ENCODE measurements around the gene PSMD1. TPM values are rescaled to one million over a fixed set of nuclear protein-coding genes. Genes with fewer than 3 reads are reported as not detected.

Gene PSMD1
- total RNA-seq, 1 donor from 2014 or later: 142 TPM

DNA sequence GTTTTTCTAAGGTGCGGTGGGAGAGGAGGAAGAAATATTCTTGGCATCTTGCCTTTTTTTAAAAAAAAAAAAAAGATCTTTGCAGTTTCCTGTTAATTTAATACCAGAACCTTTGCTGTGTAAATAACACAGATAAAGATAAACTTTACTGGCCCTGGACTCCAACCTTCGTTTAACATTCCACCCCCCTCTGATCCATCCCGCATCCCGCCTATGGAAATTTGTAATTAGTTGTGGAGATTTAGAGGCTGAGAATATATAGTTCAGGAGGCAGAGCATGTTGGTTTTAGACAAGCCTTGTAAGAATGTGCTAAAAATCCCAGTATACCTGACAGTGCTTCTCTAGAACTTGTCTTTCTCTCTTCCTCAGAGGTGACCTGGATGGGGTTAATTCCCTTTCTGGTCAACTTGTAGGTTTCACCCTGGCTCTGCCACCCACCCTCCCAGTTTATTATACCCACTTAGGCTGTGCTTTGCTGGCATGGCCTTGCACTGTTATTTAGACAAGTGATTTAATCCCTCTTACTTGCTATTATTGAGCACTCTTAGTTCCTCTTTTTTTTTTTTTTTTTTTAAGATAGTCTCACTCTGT is 22.3 kb upstream of the PSMD1 start:
- no peak for DNase-seq (ENCODE audit: low read depth in 2 of 2)

DNA sequence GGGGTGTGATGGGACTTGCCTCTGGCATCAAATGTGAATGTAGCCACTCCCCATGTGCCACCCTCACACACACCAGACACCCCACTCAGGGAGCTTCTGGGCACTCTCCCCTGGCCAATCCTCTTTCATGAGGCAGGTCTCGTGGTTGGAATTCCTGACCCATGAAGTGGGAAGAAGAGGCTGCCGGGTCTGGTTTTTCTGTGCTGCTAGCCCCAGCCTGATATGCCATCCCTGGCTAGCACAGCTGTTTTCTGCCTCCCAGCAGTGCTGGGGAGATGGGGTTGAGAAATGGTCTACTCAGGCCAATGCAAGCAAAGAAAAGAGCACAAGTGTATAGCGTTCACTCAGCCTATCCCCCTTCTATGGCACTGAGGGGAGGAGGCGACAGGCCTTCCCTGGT is 20.5 kb upstream of the PSMD1 start:
- DNase-seq (ENCODE audit: low read depth in 2 of 2): no peak

DNA sequence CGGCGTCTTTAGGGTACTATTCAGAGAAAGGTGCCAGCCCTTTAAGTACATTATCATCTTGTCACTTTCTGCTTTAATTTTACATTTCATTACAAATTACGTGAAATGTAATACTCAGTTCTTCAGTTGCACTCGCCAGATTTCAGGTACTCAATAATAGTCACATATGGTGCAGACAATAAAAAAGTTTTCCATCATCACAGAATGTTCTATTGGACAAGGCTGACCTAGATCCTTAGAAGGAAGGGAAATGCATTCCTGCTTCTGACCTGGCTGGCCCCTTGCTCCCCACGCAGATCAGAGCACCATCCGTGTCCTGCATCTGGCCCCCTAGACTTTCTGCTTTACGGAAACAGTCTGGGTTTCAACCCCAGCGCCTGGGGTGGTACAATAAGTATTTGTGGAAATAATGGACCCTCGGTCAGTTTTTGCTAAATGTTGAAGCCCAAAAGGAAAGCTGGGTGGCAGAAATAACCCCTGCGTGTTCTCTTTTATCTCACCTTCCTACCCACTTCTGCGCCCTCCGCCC is 20.0 kb upstream of the PSMD1 start:
- DNase-seq (ENCODE audit: low read depth in 2 of 2): no peak

DNA sequence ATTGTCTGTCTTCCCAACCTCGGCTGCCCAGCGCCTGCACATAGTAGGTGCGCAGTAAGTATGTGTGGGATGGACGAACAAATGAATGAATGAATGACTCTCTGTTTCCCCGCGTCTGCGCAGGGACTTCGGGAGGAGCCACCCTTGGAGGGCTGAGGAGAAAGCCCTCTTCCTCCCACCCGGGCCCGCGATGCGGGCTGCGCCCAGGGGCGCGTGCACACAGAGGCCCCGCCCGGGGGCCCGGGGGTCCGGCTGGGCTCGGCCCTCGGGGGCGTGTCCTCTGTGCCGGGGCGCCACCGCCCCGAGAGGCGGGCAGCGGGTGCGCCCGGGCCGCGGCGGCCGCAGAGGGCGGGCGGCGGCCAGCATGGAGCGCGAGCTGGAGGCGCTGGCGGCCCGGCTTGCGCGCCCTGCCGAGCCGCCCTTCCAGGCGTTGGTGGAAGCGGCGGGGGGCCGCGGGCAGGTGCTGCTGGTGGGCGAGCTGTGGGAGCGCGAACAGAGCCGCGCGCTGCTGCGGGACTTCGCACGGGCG is 19.4 kb upstream of the PSMD1 start, which contains the start of gene C2orf72:
Gene C2orf72, plus strand, starts transcription at position 322 of the 529 bp plus-strand sequence. Its CDS starts 43 bp downstream, at position 365.
- peak in 1 of 2 donors; percentile 12 for DNase-seq (ENCODE audit: low read depth in 2 of 2)

DNA sequence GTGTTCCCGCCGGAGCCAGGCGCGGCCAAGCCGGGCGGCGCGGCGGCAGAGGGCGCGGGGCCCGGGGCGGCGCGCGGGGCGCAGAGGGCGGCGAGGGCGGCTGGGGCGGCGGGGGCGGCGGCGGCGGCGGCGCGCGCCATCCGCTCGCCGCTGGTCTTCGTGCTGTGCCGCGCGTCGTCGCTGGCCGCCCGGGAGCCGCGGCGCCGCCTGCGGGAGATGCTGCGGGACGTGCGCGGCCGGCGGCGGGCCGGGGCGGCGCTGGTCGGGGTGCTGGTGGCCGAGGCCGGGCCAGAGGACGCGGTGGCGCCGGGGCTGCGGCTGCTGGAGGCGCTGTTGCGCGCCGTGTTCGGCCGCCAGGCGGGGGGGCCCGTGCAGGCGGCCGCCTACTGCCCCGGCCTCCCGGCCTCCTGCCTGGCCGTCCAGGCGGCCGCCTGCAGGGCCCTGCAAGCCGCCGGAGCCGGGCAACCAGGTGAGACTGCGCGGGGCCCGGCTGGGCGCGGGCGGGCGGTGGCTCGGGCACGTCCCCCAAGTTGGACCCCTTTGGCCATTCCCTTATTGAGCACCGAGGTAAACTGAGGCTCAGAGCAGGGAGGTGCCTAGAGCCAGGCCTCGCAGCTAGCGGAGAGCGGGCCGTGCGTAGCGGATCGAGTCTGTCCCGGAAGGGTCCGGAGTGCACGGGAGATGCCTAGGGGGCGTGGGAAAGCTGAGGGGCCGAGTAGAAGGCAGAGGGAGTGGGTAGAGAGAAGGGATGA is 18.8 kb upstream of the PSMD1 start:
- DNase-seq (ENCODE audit: low read depth in 2 of 2): peak in 1 of 2 donors; percentile 31

- no peak for DNase-seq (ENCODE audit: low read depth in 2 of 2)
Observed at GRCh38 chr2:231038483-231039293, 18.0 kb upstream of the PSMD1 start.

- DNase-seq (ENCODE audit: low read depth in 2 of 2): no peak
Observed at GRCh38 chr2:231039294-231039664, 17.4 kb upstream of the PSMD1 start.

DNA sequence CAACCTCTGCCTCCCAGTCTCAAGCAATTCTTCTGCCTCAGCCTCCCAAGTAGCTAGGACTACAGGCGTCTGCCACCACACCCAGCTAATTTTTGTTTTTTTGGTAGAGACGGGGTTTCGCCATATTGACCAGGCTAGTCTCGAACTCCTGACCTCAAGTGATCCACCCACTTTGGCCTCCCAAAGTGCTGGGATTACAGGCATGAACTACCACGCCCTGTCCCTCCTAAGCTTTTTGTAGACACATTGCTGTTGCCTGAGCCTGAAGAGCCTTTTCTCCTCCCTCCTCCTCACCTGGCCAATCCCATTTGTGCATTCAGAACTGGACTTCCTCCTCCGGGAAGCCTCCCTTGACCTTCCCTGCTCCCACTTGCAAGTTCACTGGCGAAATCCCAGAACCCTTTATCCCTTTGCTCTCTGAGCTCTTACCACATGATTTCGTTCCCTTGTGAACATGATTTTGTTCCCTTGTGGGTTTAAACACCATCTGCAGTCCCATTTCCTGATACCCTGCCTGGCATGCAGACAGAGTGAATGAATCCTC is 16.8 kb upstream of the PSMD1 start:
- peak; percentile 35 to 61 for DNase-seq (ENCODE audit: low read depth in 2 of 2)

GRCh38 chr2:231041061-231041689 is 15.5 kb upstream of the PSMD1 start:
- no peak for DNase-seq (ENCODE audit: low read depth in 2 of 2)

GRCh38 chr2:231043796-231044195 is 12.9 kb upstream of the PSMD1 start:
- no peak for DNase-seq (ENCODE audit: low read depth in 2 of 2)

GRCh38 chr2:231046916-231047273 is 9.8 kb upstream of the PSMD1 start:
- DNase-seq (ENCODE audit: low read depth in 2 of 2): no peak

DNA sequence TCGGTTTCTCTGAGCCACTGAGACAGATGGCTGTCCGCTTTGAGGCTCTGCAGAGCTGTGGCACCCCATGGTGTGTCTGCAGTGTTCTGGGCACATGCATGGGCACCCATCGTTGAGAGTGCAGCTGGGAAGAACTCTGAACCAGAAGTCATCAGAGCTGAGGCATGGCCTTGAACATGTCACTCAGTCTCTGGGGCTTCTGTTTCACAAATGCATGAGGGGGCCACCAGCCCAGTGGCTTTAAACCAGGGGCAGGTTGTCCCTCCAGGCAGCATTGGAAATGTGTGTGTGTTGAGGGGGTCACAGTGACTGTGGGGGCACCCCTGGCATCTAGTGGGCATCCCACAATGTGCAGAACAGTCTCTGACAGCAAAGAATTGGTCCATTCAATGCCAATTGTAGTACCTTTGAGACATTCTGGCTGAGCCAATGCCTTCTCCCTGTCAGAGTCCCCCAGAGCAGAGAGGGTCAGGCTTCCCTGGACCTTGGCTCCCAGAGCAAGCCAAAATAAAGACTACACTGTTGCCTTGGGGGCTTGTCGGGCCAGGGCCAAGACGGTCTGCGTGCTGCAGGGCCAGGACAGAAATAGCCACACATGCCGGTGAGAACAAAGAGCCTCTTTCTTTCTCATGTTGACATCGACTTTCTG is 9.3 kb upstream of the PSMD1 start:
- DNase-seq (ENCODE audit: low read depth in 2 of 2): no peak

DNA sequence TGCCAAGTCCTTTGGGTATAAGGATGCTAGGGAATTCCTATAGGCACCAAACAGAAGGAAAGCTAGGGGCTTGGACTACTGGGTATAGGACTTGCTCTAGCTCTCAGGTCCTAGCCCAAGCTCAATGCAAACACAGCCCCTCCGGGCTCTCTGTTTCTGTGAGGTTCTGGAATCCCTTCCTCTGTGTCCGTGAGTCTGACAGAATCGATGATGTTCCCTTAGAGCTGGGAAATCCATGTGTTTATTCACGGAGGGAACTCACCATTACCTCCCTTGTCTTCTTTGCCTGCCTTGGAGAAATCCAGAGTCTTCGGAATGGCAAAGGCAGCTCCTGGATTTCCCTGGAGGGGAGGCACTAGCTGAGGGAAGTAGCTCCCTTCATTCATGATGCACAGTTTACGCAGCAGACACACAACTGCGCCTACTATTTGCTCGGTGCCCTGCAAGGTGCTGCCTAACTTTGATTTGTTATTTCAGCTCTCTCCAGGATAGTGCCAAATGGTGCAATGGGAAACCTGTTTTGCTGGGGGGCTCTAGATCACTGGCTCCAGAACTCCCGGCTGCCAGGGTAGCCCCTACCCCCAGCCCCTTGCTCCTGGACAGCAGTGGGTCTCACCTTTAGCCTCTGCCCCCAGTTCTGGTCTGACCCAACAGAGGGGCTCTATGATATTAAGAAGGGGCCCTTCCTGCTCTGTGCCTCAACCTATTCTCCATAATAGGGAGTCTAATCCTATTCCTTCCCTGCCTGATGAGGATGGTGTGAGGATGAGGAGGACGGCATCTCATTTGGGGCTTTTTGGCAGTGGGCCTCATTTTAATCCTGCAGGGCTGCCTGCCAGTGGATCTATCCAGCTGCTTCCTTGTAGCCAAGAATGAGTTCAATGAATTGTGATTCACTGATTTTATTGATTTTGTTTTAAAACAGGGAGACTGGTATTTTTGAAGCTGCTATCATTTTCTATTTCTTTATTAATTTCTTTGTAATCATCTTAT is 8.4 kb upstream of the PSMD1 start:
- DNase-seq (ENCODE audit: low read depth in 2 of 2): no peak

DNA sequence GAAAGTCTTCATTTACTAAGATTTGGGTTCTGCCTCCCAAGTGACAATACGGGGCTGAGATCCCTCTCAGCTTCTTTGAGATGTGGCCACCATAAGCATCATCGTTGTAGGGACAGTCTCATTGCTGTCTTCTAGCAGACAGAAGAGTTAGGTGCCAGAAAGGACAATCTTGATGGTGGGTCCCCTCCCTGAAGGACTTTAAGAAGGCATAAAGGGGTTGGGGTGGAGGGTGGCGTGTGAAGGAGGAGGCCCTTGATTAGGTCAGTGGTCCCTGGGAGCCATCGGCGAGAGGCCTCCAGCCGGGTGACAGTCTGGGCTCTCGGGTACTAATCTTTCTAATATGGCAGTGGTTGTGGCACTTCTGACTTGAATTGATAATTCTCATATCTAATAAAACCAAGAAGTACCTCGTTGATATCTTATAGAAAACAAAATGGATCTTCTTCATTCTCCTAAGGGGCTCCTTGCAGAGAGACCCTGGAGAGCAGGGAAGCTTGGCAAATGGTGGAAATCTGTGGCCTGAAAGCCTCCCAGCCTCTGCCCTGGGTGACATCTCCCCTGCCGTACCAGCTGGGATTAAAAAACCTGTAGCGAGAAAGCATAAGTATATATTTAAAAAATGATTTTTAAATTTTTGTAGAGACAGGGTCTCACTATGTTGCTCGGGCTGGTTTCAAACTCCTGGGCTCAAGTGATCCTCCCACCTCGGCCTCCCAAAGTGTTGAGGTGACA is 7.2 kb upstream of the PSMD1 start:
- no peak for DNase-seq (ENCODE audit: low read depth in 2 of 2)

- no peak for DNase-seq (ENCODE audit: low read depth in 2 of 2)
Observed at GRCh38 chr2:231050018-231050901, 6.4 kb upstream of the PSMD1 start.

DNA sequence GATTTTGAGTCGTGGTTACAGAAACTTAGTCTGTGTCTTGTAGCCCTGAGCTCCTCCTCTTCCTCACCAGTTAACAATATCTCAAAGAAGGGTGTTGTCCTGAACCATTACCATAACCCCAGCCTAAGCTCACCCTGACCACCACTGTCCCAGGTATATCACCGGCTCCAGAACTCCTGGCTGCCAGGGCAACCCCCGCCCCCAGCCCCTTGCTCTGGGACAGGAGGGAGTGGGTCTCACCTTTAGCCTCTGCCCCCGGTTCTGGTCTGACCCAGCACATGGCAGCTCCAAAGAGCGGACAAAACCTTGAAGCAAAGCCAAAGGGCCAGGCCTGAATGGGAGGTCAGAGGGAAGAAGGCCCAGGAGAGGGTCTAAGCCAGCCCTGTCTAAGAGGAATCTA is 5.6 kb upstream of the PSMD1 start:
- DNase-seq (ENCODE audit: low read depth in 2 of 2): no peak

Data from dermis microvascular lymphatic vessel endothelial cell (primary cell).